ENCODE measurements around the gene ZNF33B. TPM values are rescaled to one million over a fixed set of nuclear protein-coding genes. Genes with fewer than 3 reads are reported as not detected.

ZNF33B gene
- total RNA-seq, 1 donor from 2014 or later: 15.5 TPM

GRCh38 chr10:42618424-42618823 lies 19.9 kb downstream of the ZNF33B start:
- Histone ChIP-seq H3K4me1 (no peaks in the 10 kb centered on the region), H3K36me3 (peaks cover 0 to 37% of the 10 kb centered on the region in 2 donors), H3K27me3 (no peaks in the 10 kb centered on the region), H3K27ac (no peak overlapping the region), H3K4me3 (no peak overlapping the region), H3K9me3 (no peaks in the 10 kb centered on the region)
- no peak for DNase-seq (ENCODE audit: extremely low spot score in 2 of 2)
- TF ChIP-seq POLR2A (IDR thresholded peaks at IDR 0.05) (no peak), CTCF (IDR thresholded peaks at IDR 0.05) (no peak), POLR2AphosphoS5 (IDR thresholded peaks at IDR 0.05; ENCODE audit: insufficient read depth in 1 of 2, low read depth in 1 of 2) (no peak)
- intact Hi-C loops (cut with DNase I): no loop called here

GRCh38 chr10:42615419-42615818 lies 23.0 kb downstream of the ZNF33B start:
- Histone ChIP-seq H3K27me3 (no peaks in the 10 kb centered on the region), H3K36me3 (peaks cover 0 to 38% of the 10 kb centered on the region in 2 donors), H3K9me3 (no peaks in the 10 kb centered on the region), H3K27ac (no peak overlapping the region), H3K4me3 (no peak overlapping the region), H3K4me1 (no peaks in the 10 kb centered on the region)
- no peak for DNase-seq (ENCODE audit: extremely low spot score in 2 of 2)
- intact Hi-C loops (cut with DNase I): no loop called here
- no peak for TF ChIP-seq CTCF (IDR thresholded peaks at IDR 0.05)
- no peak for TF ChIP-seq POLR2AphosphoS5 (IDR thresholded peaks at IDR 0.05; ENCODE audit: insufficient read depth in 1 of 2, low read depth in 1 of 2)
- TF ChIP-seq POLR2A (IDR thresholded peaks at IDR 0.05): no peak

- H3K36me3 ChIP-seq: peaks cover 0 to 37% of the 10 kb centered on the region in 2 donors
- no peak for DNase-seq (ENCODE audit: extremely low spot score in 2 of 2)
- no peaks in the 10 kb centered on the region for H3K27me3 ChIP-seq
- H3K4me3 ChIP-seq: no peak overlapping the region
- intact Hi-C loops (cut with DNase I): no loop called here
- H3K4me1 ChIP-seq: no peaks in the 10 kb centered on the region
- H3K9me3 ChIP-seq: no peaks in the 10 kb centered on the region
- TF ChIP-seq CTCF (IDR thresholded peaks at IDR 0.05) (no peak), POLR2AphosphoS5 (IDR thresholded peaks at IDR 0.05; ENCODE audit: insufficient read depth in 1 of 2, low read depth in 1 of 2) (no peak), POLR2A (IDR thresholded peaks at IDR 0.05) (no peak)
- no peak overlapping the region for H3K27ac ChIP-seq
Observed at GRCh38 chr10:42609872-42610271, 28.5 kb downstream of the ZNF33B start.

GRCh38 chr10:42598249-42598873 lies 40.0 kb downstream of the ZNF33B start:
- H3K4me1 ChIP-seq: no peaks in the 10 kb centered on the region
- TF ChIP-seq POLR2AphosphoS5 (IDR thresholded peaks at IDR 0.05; ENCODE audit: insufficient read depth in 1 of 2, low read depth in 1 of 2): no peak
- no peak for TF ChIP-seq POLR2A (IDR thresholded peaks at IDR 0.05)
- no peak for TF ChIP-seq CTCF (IDR thresholded peaks at IDR 0.05)
- H3K27ac ChIP-seq: no peak overlapping the region
- H3K27me3 ChIP-seq: no peaks in the 10 kb centered on the region
- peaks cover 0 to 31% of the 10 kb centered on the region in 2 donors for H3K36me3 ChIP-seq
- DNase-seq (ENCODE audit: extremely low spot score in 2 of 2): no peak
- no peak overlapping the region for H3K4me3 ChIP-seq
- H3K9me3 ChIP-seq: peaks cover 11% of the 10 kb centered on the region
- intact Hi-C loops (cut with DNase I): no loop called here

- intact Hi-C loops (cut with DNase I): no loop called here
- no peak for TF ChIP-seq POLR2A (IDR thresholded peaks at IDR 0.05)
- no peak overlapping the region for H3K27ac ChIP-seq
- no peaks in the 10 kb centered on the region for H3K27me3 ChIP-seq
- H3K4me1 ChIP-seq: no peaks in the 10 kb centered on the region
- H3K36me3 ChIP-seq: peaks cover 0 to 49% of the 10 kb centered on the region in 2 donors
- no peak for DNase-seq (ENCODE audit: extremely low spot score in 2 of 2)
- peaks cover 21% of the 10 kb centered on the region for H3K9me3 ChIP-seq
- H3K4me3 ChIP-seq: no peak overlapping the region
Observed at GRCh38 chr10:42596196-42596595, 42.2 kb downstream of the ZNF33B start.
